ENCODE data around the gene ACTR5.

- TF ChIP-seq CTCF (conservative IDR thresholded peaks at IDR 0.05; ENCODE audit: low read length) (no peak), EZH2phosphoT487 (IDR thresholded peaks at IDR 0.05; ENCODE audit: borderline replicate concordance, low read depth, low read length) (no peak)
Measured at GRCh38 chr20:38757145-38757775, 9.0 kb downstream of the ACTR5 start.

All from OCI-LY7 (cell line).